GM21786 (cell line): ENCODE measurements around the gene PKHD1.
A peak's percentile ranks its signal among the peaks of the same experiment; 100 is the strongest.

Source experiments
- ATAC-seq: cut with Tn5 transposase; IDR thresholded peaks from one replicate; pipeline ENCODE4 v1.9.1; 2021; ENCODE audit not compliant: unreplicated experiment

The PKHD1 gene

GRCh38 chr6:51719297-51719696 is 368.1 kb downstream of the PKHD1 start:
- ATAC-seq, result no peak

GRCh38 chr6:51718533-51718932 is 368.9 kb downstream of the PKHD1 start:
- ATAC-seq, result no peak

GRCh38 chr6:51717477-51717876 is 369.9 kb downstream of the PKHD1 start:
- ATAC-seq, result no peak

GRCh38 chr6:51711876-51712275 is 375.5 kb downstream of the PKHD1 start:
- no peak for ATAC-seq

- ATAC-seq, result no peak
Measured at GRCh38 chr6:51706086-51706485, 381.3 kb downstream of the PKHD1 start.

- no peak for ATAC-seq
Measured at GRCh38 chr6:51704932-51705540, 382.4 kb downstream of the PKHD1 start.

- no peak for ATAC-seq
Measured at GRCh38 chr6:51702851-51703250, 384.6 kb downstream of the PKHD1 start.

GRCh38 chr6:51684603-51685002 is 402.8 kb downstream of the PKHD1 start:
- ATAC-seq, result no peak

- no peak for ATAC-seq
Measured at GRCh38 chr6:51684038-51684437, 403.4 kb downstream of the PKHD1 start.

- ATAC-seq, result peak; percentile 88
Measured at GRCh38 chr6:51678905-51679620, 408.4 kb downstream of the PKHD1 start.

- no peak for ATAC-seq
Measured at GRCh38 chr6:51678274-51678673, 409.1 kb downstream of the PKHD1 start.

GRCh38 chr6:51675922-51676275 is 411.5 kb downstream of the PKHD1 start:
- no peak for ATAC-seq

GRCh38 chr6:51675020-51675921 is 412.1 kb downstream of the PKHD1 start:
- no peak for ATAC-seq

- no peak for ATAC-seq
Measured at GRCh38 chr6:51663525-51663924, 423.9 kb downstream of the PKHD1 start.

GRCh38 chr6:51660767-51661166 is 426.6 kb downstream of the PKHD1 start:
- no peak for ATAC-seq

- no peak for ATAC-seq
Measured at GRCh38 chr6:51657491-51657890, 429.9 kb downstream of the PKHD1 start.

GRCh38 chr6:51655517-51655916 is 431.9 kb downstream of the PKHD1 start:
- ATAC-seq, result no peak

GRCh38 chr6:51654647-51655046 is 432.8 kb downstream of the PKHD1 start:
- no peak for ATAC-seq

- no peak for ATAC-seq
Measured at GRCh38 chr6:51651132-51651817, 436.1 kb downstream of the PKHD1 start.

GRCh38 chr6:51648774-51649173 is 438.6 kb downstream of the PKHD1 start:
- no peak for ATAC-seq

GRCh38 chr6:51648236-51648635 is 439.2 kb downstream of the PKHD1 start:
- ATAC-seq, result no peak
